IMR-90 (cell line): ENCODE results near the gene KCNK7.

Source experiments
- MAFK ChIP-seq: IDR thresholded peaks from 2 replicates; pipeline ENCODE4 v1.6.1; 2012; ENCODE audit warnings: low read depth, low read length, improper control_type of control experiment
- POLR2A ChIP-seq: IDR thresholded peaks from 2 replicates; pipeline ENCODE4 v1.6.1; 2012; ENCODE audit warnings: mild to moderate bottlenecking, low read depth, low read length
- RAD21 ChIP-seq: IDR thresholded peaks from 2 replicates; pipeline ENCODE4 v1.6.1; 2012; ENCODE audit warnings: low read length, improper control_type of control experiment
- TF ChIP-seq, protein P1 (sequence below): conservative IDR thresholded peaks from 2 replicates; pipeline ENCODE4 v1.5.1; 2012; ENCODE audit warnings: mild to moderate bottlenecking, low read depth, low read length, improper control_type of control experiment

GRCh38 chr11:65634905-65635731 lies 39.5 kb upstream of the KCNK7 start:
- TF ChIP-seq MAFK (no peak), POLR2A (no peak), RAD21 (no peak)
- TF ChIP-seq, protein P1, sequence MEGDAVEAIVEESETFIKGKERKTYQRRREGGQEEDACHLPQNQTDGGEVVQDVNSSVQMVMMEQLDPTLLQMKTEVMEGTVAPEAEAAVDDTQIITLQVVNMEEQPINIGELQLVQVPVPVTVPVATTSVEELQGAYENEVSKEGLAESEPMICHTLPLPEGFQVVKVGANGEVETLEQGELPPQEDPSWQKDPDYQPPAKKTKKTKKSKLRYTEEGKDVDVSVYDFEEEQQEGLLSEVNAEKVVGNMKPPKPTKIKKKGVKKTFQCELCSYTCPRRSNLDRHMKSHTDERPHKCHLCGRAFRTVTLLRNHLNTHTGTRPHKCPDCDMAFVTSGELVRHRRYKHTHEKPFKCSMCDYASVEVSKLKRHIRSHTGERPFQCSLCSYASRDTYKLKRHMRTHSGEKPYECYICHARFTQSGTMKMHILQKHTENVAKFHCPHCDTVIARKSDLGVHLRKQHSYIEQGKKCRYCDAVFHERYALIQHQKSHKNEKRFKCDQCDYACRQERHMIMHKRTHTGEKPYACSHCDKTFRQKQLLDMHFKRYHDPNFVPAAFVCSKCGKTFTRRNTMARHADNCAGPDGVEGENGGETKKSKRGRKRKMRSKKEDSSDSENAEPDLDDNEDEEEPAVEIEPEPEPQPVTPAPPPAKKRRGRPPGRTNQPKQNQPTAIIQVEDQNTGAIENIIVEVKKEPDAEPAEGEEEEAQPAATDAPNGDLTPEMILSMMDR = no peak
